DND-41 (cell line): Measurements from ENCODE around the gene MEIOC.
"Not testable (repeated sequence)": the region's sequence is repeated elsewhere in the genome, so short reads cannot be mapped to it uniquely, and the experiment has no call there.

Source experiments
- EZH2 ChIP-seq: IDR thresholded peaks from 3 replicates; pipeline ENCODE4 v1.6.1; 2012; ENCODE audit warnings: borderline replicate concordance, low read depth, mild to moderate bottlenecking, moderate library complexity, low read length, inconsistent platforms; ENCODE audit not compliant: severe bottlenecking
- TF ChIP-seq, protein P1 (sequence below): IDR thresholded peaks from 2 replicates; pipeline ENCODE4 v1.5.1; 2012; ENCODE audit warnings: borderline replicate concordance, low read length, moderate library complexity, mild to moderate bottlenecking; ENCODE audit not compliant: poor library complexity, severe bottlenecking; ENCODE audit errors: extremely low read depth

DNA sequence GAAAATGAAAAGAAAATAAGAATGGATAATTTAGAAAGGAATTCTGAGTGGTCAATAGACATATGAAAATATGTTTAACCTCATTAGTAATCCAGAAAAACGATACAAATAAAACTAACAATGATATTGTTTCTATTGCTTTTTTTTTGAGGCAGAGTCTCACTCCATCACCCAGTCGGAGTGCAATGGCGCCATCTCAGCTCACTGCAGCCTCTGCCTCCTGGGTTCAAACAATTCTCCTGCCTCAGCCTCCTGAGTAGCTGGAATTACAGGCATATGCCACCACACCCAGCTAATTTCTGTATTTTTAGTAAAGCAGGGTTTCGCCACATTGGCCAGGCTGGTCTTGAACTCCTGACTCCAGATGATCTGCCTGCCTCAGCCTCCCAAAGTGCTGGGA, 21.9 kb upstream of the MEIOC start:
- TF ChIP-seq, protein P1, sequence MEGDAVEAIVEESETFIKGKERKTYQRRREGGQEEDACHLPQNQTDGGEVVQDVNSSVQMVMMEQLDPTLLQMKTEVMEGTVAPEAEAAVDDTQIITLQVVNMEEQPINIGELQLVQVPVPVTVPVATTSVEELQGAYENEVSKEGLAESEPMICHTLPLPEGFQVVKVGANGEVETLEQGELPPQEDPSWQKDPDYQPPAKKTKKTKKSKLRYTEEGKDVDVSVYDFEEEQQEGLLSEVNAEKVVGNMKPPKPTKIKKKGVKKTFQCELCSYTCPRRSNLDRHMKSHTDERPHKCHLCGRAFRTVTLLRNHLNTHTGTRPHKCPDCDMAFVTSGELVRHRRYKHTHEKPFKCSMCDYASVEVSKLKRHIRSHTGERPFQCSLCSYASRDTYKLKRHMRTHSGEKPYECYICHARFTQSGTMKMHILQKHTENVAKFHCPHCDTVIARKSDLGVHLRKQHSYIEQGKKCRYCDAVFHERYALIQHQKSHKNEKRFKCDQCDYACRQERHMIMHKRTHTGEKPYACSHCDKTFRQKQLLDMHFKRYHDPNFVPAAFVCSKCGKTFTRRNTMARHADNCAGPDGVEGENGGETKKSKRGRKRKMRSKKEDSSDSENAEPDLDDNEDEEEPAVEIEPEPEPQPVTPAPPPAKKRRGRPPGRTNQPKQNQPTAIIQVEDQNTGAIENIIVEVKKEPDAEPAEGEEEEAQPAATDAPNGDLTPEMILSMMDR: not testable (repeated sequence)
- not testable (repeated sequence) for TF ChIP-seq EZH2
